Measurements from ENCODE around the gene CBR3. TPM values are rescaled to one million over a fixed set of nuclear protein-coding genes. Genes with fewer than 3 reads are reported as not detected.

The CBR3 gene
- polyA plus RNA-seq, 1 of the 3 experiments (the other 2 are of a cell fraction), result 6.7 TPM

GRCh38 chr21:36188081-36188681 is 53.3 kb downstream of the CBR3 start:
- H3K79me2 ChIP-seq (ENCODE audit: insufficient read depth), result no peaks in the 10 kb centered on the region
- no peaks in the 10 kb centered on the region for H3K27me3 ChIP-seq (ENCODE audit: insufficient read depth)
- H3K9me3 ChIP-seq, result no peaks in the 10 kb centered on the region
- no peak overlapping the region for H3K4me2 ChIP-seq
- ChIA-PET CTCF (interaction anchor here (1.0 kb wide), 1 partner anchor 22 kb away, joined by 3 read pairs; no protein-coding TSS in a partner anchor), POLR2A (no interaction called here)
- no peak for TF ChIP-seq EZH2phosphoT487 (IDR thresholded peaks at IDR 0.05; ENCODE audit: borderline replicate concordance, low read depth)
- TF ChIP-seq TAF1 (IDR thresholded peaks at IDR 0.05; ENCODE audit: borderline replicate concordance, low read depth, low read length), result no peak
- no peak overlapping the region for H3K27ac ChIP-seq (ENCODE audit: low read depth in 2 of 2, low read length in 1 of 2)
- no peak overlapping the region for H3K9ac ChIP-seq
- H4K20me1 ChIP-seq (ENCODE audit: insufficient read depth), result no peaks in the 10 kb centered on the region
- no peaks in the 10 kb centered on the region; a peak in 1 of 4 replicates for H3K4me1 ChIP-seq (ENCODE audit: control insufficient read depth in 1 of 2, insufficient read depth in 2 of 2, low read depth in 1 of 2, low read length in 1 of 2)
- no peaks in the 10 kb centered on the region for H3F3A ChIP-seq (replicated peaks; ENCODE audit: insufficient read depth)
- no peak overlapping the region for H2AFZ ChIP-seq (ENCODE audit: low read depth)
- WGBS (ENCODE audit: low lambda C conversion rate), result 90% methylated on average over 6 of the region's 8 CpGs
- no peaks in the 10 kb centered on the region for H3K36me3 ChIP-seq (replicated peaks in 1 of 2; ENCODE audit: control insufficient read depth in 1 of 2, insufficient read depth in 2 of 2, low read length in 1 of 2)
- DNase-seq, result no peak
- no peaks in the 10 kb centered on the region for H3K9me2 ChIP-seq
- no peak overlapping the region for H3K4me3 ChIP-seq (ENCODE audit: low read depth in 2 of 2, low read length in 1 of 2)

- no peaks in the 10 kb centered on the region for H3K36me3 ChIP-seq (replicated peaks in 1 of 2; ENCODE audit: control insufficient read depth in 1 of 2, insufficient read depth in 2 of 2, low read length in 1 of 2)
- H3K79me2 ChIP-seq (ENCODE audit: insufficient read depth), result no peaks in the 10 kb centered on the region
- no peaks in the 10 kb centered on the region for H3K27me3 ChIP-seq (ENCODE audit: insufficient read depth)
- H3K9me2 ChIP-seq, result no peaks in the 10 kb centered on the region
- no peak overlapping the region for H2AFZ ChIP-seq (ENCODE audit: low read depth)
- ChIA-PET CTCF (interaction anchor here (1.0 kb wide), 1 partner anchor 21 kb away, joined by 3 read pairs; no protein-coding TSS in a partner anchor), POLR2A (no interaction called here)
- no peak for DNase-seq
- no peak overlapping the region for H3K4me3 ChIP-seq (ENCODE audit: low read depth in 2 of 2, low read length in 1 of 2)
- no peak overlapping the region for H3K4me2 ChIP-seq
- H3K4me1 ChIP-seq (ENCODE audit: control insufficient read depth in 1 of 2, insufficient read depth in 2 of 2, low read depth in 1 of 2, low read length in 1 of 2), result no peaks in the 10 kb centered on the region
- no peaks in the 10 kb centered on the region for H3F3A ChIP-seq (replicated peaks; ENCODE audit: insufficient read depth)
- WGBS (ENCODE audit: low lambda C conversion rate), result 72% methylated on average over 2 of the region's 2 CpGs
- H3K27ac ChIP-seq (ENCODE audit: low read depth in 2 of 2, low read length in 1 of 2), result no peak overlapping the region
- no peaks in the 10 kb centered on the region for H4K20me1 ChIP-seq (ENCODE audit: insufficient read depth)
- no peaks in the 10 kb centered on the region for H3K9me3 ChIP-seq
- no peak overlapping the region for H3K9ac ChIP-seq
- TF ChIP-seq REST (IDR thresholded peaks at IDR 0.05; ENCODE audit: low read depth, low read length) (no peak), NRF1 (IDR thresholded peaks at IDR 0.05; ENCODE audit: low read depth, low read length) (no peak), CHD2 (IDR thresholded peaks at IDR 0.05; ENCODE audit: low read length, partially characterized antibody) (no peak), USF2 (IDR thresholded peaks at IDR 0.05; ENCODE audit: borderline replicate concordance, low read depth, low read length) (no peak), NFIC (IDR thresholded peaks at IDR 0.05; ENCODE audit: borderline replicate concordance) (no peak), ELF1 (IDR thresholded peaks at IDR 0.05) (no peak), POLR2AphosphoS5 (IDR thresholded peaks at IDR 0.05; ENCODE audit: low read depth, low read length) (no peak), JUND (IDR thresholded peaks at IDR 0.05) (no peak), EZH2phosphoT487 (IDR thresholded peaks at IDR 0.05; ENCODE audit: borderline replicate concordance, low read depth) (no peak), TAF1 (IDR thresholded peaks at IDR 0.05; ENCODE audit: borderline replicate concordance, low read depth, low read length) (no peak), TEAD4 (IDR thresholded peaks at IDR 0.05; ENCODE audit: borderline replicate concordance, insufficient read depth) (no peak), USF1 (IDR thresholded peaks at IDR 0.05; ENCODE audit: borderline replicate concordance, low read depth) (no peak), SIN3A (IDR thresholded peaks at IDR 0.05; ENCODE audit: borderline replicate concordance, low read depth, low read length) (no peak), MAX (IDR thresholded peaks at IDR 0.05; ENCODE audit: low read depth) (no peak), IRF3 (IDR thresholded peaks at IDR 0.05; ENCODE audit: low read depth, low read length) (no peak), RCOR1 (IDR thresholded peaks at IDR 0.05; ENCODE audit: low read length) (no peak), ZBTB33 (IDR thresholded peaks at IDR 0.05; ENCODE audit: borderline replicate concordance, low read depth) (no peak), GATA2 (CRISPR knock-in tag; IDR thresholded peaks at IDR 0.05) (no peak)
Measured at GRCh38 chr21:36188937-36189336, 54.1 kb downstream of the CBR3 start.

All from SK-N-SH (cell line).